Neural crest cell (in vitro differentiated cells): ENCODE results near the gene PGAM5. TPM values are rescaled to one million over a fixed set of nuclear protein-coding genes. Genes with fewer than 3 reads are reported as not detected.

Source experiments
- DNase-seq: peaks from one replicate; pipeline ENCODE4 v3.0.0; 2021; ENCODE audit warnings: low read depth, mixed read lengths, low spot score
- H3K27ac Mint-ChIP-seq: one replicate; pipeline ENCODE4 v1.8.0; 2021; ENCODE audit warnings: mild to moderate bottlenecking, mixed read lengths; ENCODE audit not compliant: unreplicated experiment
- H3K27me3 Mint-ChIP-seq: 2 replicates; pipeline ENCODE4 v1.8.0; 2021; ENCODE audit warnings: low read depth, mild to moderate bottlenecking, mixed read lengths
- H3K36me3 Mint-ChIP-seq: 2 replicates; pipeline ENCODE4 v1.8.0; 2021; ENCODE audit warnings: low read depth, mild to moderate bottlenecking, mixed read lengths
- H3K4me1 Mint-ChIP-seq: 2 replicates; pipeline ENCODE4 v1.8.0; 2021; ENCODE audit warnings: mixed read lengths
- H3K4me3 Mint-ChIP-seq: one replicate; pipeline ENCODE4 v1.8.0; 2021; ENCODE audit warnings: mild to moderate bottlenecking, mixed read lengths
- H3K9me3 Mint-ChIP-seq: 2 replicates; pipeline ENCODE4 v1.8.0; 2021; ENCODE audit warnings: mixed read lengths
- total RNA-seq: library from RNA; stranded (reverse); gene quantifications from 2 replicates; pipeline ENCODE4 v1.2.1, GENCODE V29; 2021
- TF ChIP-seq, protein P1 (sequence below): fragments of 200-600 bp; sonication (generic); conservative IDR thresholded peaks from 2 replicates; pipeline ENCODE4 v1.5.0; 2021; ENCODE audit warnings: antibody characterized with exemption, mild to moderate bottlenecking

Gene PGAM5
- total RNA-seq, 1 donor from 2014 or later: 61.5 TPM

DNA sequence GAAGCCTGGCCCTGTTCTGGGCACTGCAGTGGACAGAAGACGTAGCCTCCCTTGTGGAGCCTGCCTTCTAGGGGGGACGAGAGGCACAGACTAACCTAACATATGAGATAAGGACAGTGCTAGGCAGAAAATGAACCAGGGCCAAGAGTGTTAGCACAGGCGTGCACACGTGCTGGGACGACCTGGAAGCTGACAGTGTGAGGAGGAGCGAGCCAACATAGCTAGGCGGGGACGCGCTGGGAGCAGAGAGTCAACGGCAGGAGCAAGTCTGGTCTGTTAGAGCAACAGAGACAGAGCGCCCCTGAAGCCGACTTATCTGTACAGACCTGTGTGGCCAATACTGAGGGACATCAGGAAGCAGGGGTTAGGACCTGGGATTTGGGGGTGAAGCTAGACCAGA lies 15.2 kb upstream of the PGAM5 start:
- H3K27me3 Mint-ChIP-seq: no peaks in the 10 kb centered on the region
- no peak for DNase-seq
- TF ChIP-seq, protein P1, sequence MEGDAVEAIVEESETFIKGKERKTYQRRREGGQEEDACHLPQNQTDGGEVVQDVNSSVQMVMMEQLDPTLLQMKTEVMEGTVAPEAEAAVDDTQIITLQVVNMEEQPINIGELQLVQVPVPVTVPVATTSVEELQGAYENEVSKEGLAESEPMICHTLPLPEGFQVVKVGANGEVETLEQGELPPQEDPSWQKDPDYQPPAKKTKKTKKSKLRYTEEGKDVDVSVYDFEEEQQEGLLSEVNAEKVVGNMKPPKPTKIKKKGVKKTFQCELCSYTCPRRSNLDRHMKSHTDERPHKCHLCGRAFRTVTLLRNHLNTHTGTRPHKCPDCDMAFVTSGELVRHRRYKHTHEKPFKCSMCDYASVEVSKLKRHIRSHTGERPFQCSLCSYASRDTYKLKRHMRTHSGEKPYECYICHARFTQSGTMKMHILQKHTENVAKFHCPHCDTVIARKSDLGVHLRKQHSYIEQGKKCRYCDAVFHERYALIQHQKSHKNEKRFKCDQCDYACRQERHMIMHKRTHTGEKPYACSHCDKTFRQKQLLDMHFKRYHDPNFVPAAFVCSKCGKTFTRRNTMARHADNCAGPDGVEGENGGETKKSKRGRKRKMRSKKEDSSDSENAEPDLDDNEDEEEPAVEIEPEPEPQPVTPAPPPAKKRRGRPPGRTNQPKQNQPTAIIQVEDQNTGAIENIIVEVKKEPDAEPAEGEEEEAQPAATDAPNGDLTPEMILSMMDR: no peak
- no peaks in the 10 kb centered on the region for H3K4me1 Mint-ChIP-seq
- H3K36me3 Mint-ChIP-seq: peaks cover 22% of the 10 kb centered on the region
- no peak overlapping the region for H3K4me3 Mint-ChIP-seq
- H3K27ac Mint-ChIP-seq: no peak overlapping the region
- H3K9me3 Mint-ChIP-seq: no peaks in the 10 kb centered on the region

DNA sequence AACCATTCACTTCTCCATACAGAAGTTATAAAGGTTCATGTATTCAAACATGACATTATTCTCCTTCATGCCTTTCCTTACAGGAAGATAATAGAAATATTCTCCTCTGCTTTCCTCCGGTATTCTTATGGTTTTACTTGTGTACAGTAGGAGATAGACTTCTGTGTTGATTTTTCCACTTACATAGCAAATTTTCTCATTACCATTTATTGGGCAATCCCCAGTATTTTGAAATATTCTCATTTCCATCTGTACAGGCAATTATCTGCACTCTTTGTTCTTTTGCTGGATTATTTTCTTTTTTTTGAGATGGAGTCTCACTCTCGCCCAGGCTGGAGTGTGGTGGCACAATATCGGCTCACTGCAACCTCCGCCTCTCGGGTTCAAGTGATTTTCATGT lies 12.3 kb upstream of the PGAM5 start:
- Mint-ChIP-seq H3K36me3 (peaks cover 16% of the 10 kb centered on the region), H3K4me1 (peaks cover 2% of the 10 kb centered on the region)

DNA sequence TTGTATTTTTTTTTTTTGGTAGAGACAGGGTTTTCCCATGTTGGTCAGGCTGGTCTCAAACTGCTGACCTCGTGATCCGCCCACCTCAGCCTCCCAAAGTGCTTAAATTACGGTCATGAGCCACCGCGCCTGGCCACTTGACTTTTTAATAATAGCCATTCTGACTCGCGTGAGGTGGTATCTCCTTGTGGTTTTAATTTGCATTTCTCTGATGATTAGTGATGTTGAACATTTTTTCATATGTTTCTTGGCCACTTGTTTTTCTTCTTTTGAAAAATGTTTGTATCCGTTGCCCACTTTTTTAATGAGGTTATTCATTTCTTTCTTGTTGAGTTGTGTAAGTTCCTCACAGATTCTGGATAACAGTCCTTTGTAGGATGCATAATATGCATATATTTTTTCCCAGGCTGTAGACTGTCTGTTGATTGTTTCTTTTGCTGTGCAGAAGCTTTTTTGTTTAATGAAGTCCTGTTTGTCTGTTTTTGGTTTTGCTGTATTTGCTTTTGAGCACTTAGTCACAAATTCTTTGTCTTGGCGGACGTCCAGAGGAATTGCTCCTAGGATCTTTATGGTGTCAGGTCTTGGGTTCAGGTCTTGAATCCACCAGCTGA lies 10.3 kb upstream of the PGAM5 start:
- Mint-ChIP-seq H3K36me3 (peaks cover 19% of the 10 kb centered on the region), H3K27ac (no peak overlapping the region), H3K27me3 (no peaks in the 10 kb centered on the region), H3K9me3 (no peaks in the 10 kb centered on the region), H3K4me1 (peaks cover 6% of the 10 kb centered on the region), H3K4me3 (no peak overlapping the region)
- DNase-seq: no peak
- TF ChIP-seq, protein P1: no peak

More for the DNA sequence above, 12.3 kb upstream of the PGAM5 start:
- Mint-ChIP-seq H3K4me3 (no peak overlapping the region), H3K27ac (no peak overlapping the region), H3K27me3 (no peaks in the 10 kb centered on the region), H3K9me3 (no peaks in the 10 kb centered on the region)
- TF ChIP-seq, protein P1: no peak
- DNase-seq: no peak

DNA sequence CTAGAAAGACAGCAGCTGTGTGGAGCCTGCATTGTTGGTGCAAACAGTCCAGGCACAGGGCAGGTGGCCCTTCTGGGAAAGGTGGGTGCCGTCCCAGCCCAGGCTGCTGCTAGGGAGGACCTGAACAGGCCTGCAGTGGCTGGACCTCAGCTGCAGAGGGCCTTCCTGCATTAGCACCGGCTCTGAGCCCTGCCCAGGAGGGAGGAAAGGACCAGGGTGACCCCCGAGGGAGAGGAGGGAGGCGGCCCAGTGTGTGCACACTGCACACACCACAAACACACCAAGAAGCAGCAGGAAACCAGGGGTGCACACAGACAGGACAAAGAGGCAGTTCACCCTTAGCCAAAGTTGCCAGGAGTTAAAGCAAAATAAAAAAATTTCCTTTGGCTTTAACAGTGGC lies 8.0 kb upstream of the PGAM5 start:
- Mint-ChIP-seq H3K27me3 (no peaks in the 10 kb centered on the region), H3K9me3 (no peaks in the 10 kb centered on the region), H3K4me1 (peaks cover 10% of the 10 kb centered on the region), H3K36me3 (peaks cover 20% of the 10 kb centered on the region), H3K4me3 (no peak overlapping the region), H3K27ac (no peak overlapping the region)
- DNase-seq: no peak
- TF ChIP-seq, protein P1: no peak

DNA sequence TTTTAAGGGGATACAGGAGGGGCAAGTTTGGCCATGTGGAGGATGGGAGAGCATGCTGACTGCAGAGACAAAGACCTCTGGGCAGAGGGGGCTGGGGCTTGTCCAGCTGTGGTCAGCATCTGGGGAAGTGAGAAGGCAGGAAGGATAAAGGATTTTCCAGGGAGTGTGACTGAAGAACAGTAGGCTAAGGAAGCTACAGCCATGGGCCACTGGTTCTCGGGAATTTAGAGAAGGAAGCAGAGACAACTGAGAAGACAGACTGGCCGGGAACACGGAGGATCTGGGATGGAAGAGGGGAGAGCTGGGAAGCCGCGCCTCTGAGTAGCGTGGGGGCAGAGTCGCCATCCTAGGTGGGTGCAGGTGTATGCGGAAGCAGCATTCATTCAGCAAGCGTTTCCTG lies 7.0 kb upstream of the PGAM5 start:
- Mint-ChIP-seq H3K27ac (peak overlapping the region; percentile 85), H3K4me1 (peaks cover 10% of the 10 kb centered on the region), H3K27me3 (no peaks in the 10 kb centered on the region), H3K4me3 (peak overlapping the region; percentile 61), H3K36me3 (peaks cover 25% of the 10 kb centered on the region), H3K9me3 (no peaks in the 10 kb centered on the region)
- TF ChIP-seq, protein P1: no peak
- no peak for DNase-seq
